GM12878 (cell line): ENCODE data around the gene GALK1. TPM values are rescaled to one million over a fixed set of nuclear protein-coding genes. Genes with fewer than 3 reads are reported as not detected.

ENCODE experiments used
- ATAC-seq: fragments of 200-7000 bp; cut with Tn5 transposase; 3 replicates; pipeline ENCODE4 v1.9.1; 2020; ENCODE audit warnings: mild to moderate bottlenecking, moderate library complexity
- BruUV-seq: library from RNA; stranded (reverse); fragments of 400-500 nt; replicated peaks from 2 replicates; lab custom pipeline; 2021; lab: Mats Ljungman, UMichigan
- CTCF ChIA-PET: fragments of 300-600 bp; sonication (Branson Sonifier 250); formaldehyde crosslinking; extraction: SDS; loops from one replicate; lab custom pipeline; 2021; ENCODE audit warnings: inconsistent platforms; lab: Yijun Ruan, JAX
- POLR2A ChIA-PET: fragments of 350-600 bp; formaldehyde crosslinking; extraction: SDS; loops from one replicate; lab custom pipeline; 2021; ENCODE audit warnings: inconsistent platforms; lab: Charles Lee
- RAD21 ChIA-PET: fragments of 300-600 bp; sonication (Branson Sonifier 250); formaldehyde crosslinking; loops from one replicate; lab custom pipeline; 2023; ENCODE audit warnings: antibody characterized with exemption; ENCODE audit not compliant: unreplicated experiment; lab: Charles Lee
- SMC1A ChIA-PET: fragments of 300-600 bp; sonication (Branson Sonifier 250); formaldehyde crosslinking; loops from one replicate; lab custom pipeline; 2023; ENCODE audit not compliant: unreplicated experiment, uncharacterized antibody; lab: Charles Lee
- DNase-seq: peaks from one replicate; pipeline ENCODE4 v3.0.0-alpha.2; 2011; ENCODE audit warnings: low read depth, low spot score
- FAIRE-seq: peaks from 3 replicates; lab custom pipeline; 2011; peaks lifted over from hg19 to GRCh38; lab: Jason Lieb, UNC
- H2AFZ ChIP-seq: 2 replicates; pipeline ENCODE4 v1.6.0; 2011; ENCODE audit warnings: low read depth, low read length, control low read depth; ENCODE audit not compliant: control insufficient read depth
- H3K27ac ChIP-seq: 2 replicates; pipeline ENCODE4 v1.5.1; 2011; ENCODE audit warnings: control low read depth; ENCODE audit not compliant: control insufficient read depth, insufficient read depth
- H3K27me3 ChIP-seq, 2 experiments: replicated peaks in 1 of 2; 2 replicates each; pipeline versions ENCODE4 v1.6.0 to v1.6.1; 2011; ENCODE audit warnings: low read length in 1 of 2; ENCODE audit not compliant: control insufficient read depth in 2 of 2, insufficient read depth in 2 of 2
- H3K36me3 ChIP-seq, 2 experiments: 2 replicates each; pipeline ENCODE4 v1.5.1; 2011; ENCODE audit warnings: low read length in 1 of 2; ENCODE audit not compliant: control insufficient read depth in 2 of 2, insufficient read depth in 2 of 2
- H3K4me1 ChIP-seq: 2 replicates; pipeline ENCODE4 v1.6.1; 2011; ENCODE audit warnings: mild to moderate bottlenecking, low read length, moderate library complexity, mixed read lengths; ENCODE audit not compliant: control insufficient read depth, insufficient read depth
- H3K4me2 ChIP-seq: 2 replicates; pipeline ENCODE4 v1.6.0; 2011; ENCODE audit warnings: control low read depth; ENCODE audit not compliant: control insufficient read depth, insufficient read depth
- H3K4me3 ChIP-seq: fragments of 200-600 bp; sonication (generic); 2 replicates; pipeline ENCODE4 v1.5.1; 2016
- H3K79me2 ChIP-seq: 2 replicates; pipeline ENCODE4 v1.6.0; 2011; ENCODE audit warnings: low read length; ENCODE audit not compliant: control insufficient read depth, insufficient read depth
- H3K9ac ChIP-seq: 2 replicates; pipeline ENCODE4 v1.8.0; 2011; ENCODE audit warnings: low read length, control low read depth, mixed read lengths; ENCODE audit not compliant: control insufficient read depth, insufficient read depth
- H3K9me3 ChIP-seq: replicated peaks from 3 replicates; pipeline ENCODE4 v1.5.1; 2011; ENCODE audit warnings: mild to moderate bottlenecking, low read length; ENCODE audit not compliant: control insufficient read depth, insufficient read depth
- H4K20me1 ChIP-seq: 2 replicates; pipeline ENCODE4 v1.6.0; 2011; ENCODE audit not compliant: control insufficient read depth, insufficient read depth
- ATF3 ChIP-seq: IDR thresholded peaks from 2 replicates; pipeline ENCODE4 v1.6.1; 2011; ENCODE audit warnings: low read depth, mild to moderate bottlenecking, low read length, moderate library complexity, borderline replicate concordance; ENCODE audit errors: extremely low read depth
- ELK1 ChIP-seq: IDR thresholded peaks from 2 replicates; pipeline ENCODE4 v1.6.1; 2012; ENCODE audit warnings: low read depth, low read length, improper control_type of control experiment
- HSF1 ChIP-seq: fragments of 150-350 bp; IDR thresholded peaks from 2 replicates; pipeline ENCODE4 v1.6.1; 2014; ENCODE audit warnings: mild to moderate bottlenecking, low read depth, low read length
- IKZF2 ChIP-seq, 2 experiments: fragments of 450-650 bp; IDR thresholded peaks; 2 replicates each; pipeline ENCODE4 v1.6.1; 2017; ENCODE audit warnings: mild to moderate bottlenecking in 2 of 2, moderate library complexity in 2 of 2
- IRF5 ChIP-seq: fragments of 450-650 bp; IDR thresholded peaks from 2 replicates; pipeline ENCODE4 v1.6.1; 2017; ENCODE audit warnings: borderline replicate concordance
- MEF2B ChIP-seq: fragments of 450-650 bp; IDR thresholded peaks from 2 replicates; pipeline ENCODE4 v1.6.1; 2018; ENCODE audit warnings: mild to moderate bottlenecking, moderate library complexity; ENCODE audit not compliant: partially characterized antibody, poor library complexity, severe bottlenecking
- NFYA ChIP-seq: IDR thresholded peaks from 2 replicates; pipeline ENCODE4 v1.6.1; 2011; ENCODE audit warnings: low read depth, mild to moderate bottlenecking, low read length, improper control_type of control experiment, borderline replicate concordance
- NR2C1 ChIP-seq: fragments of 450-650 bp; IDR thresholded peaks from 2 replicates; pipeline ENCODE4 v1.6.1; 2017; ENCODE audit warnings: antibody characterized with exemption, mild to moderate bottlenecking, moderate library complexity
- NR2C2 ChIP-seq: IDR thresholded peaks from 2 replicates; pipeline ENCODE4 v1.6.1; 2011; ENCODE audit warnings: borderline replicate concordance, low read depth; ENCODE audit not compliant: control insufficient read depth, insufficient read length
- PML ChIP-seq: IDR thresholded peaks from 2 replicates; pipeline ENCODE4 v1.6.1; 2012; ENCODE audit warnings: low read length, inconsistent platforms
- POU2F2 ChIP-seq: IDR thresholded peaks from 3 replicates; pipeline ENCODE4 v1.6.1; 2011; ENCODE audit warnings: low read depth, mild to moderate bottlenecking, low read length, borderline replicate concordance
- RAD51 ChIP-seq: fragments of 450-650 bp; IDR thresholded peaks from 2 replicates; pipeline ENCODE4 v1.6.1; 2016; ENCODE audit warnings: moderate library complexity, mild to moderate bottlenecking, inconsistent platforms
- ZBTB40 ChIP-seq: fragments of 450-650 bp; IDR thresholded peaks from 2 replicates; pipeline ENCODE4 v1.6.1; 2016; ENCODE audit warnings: mild to moderate bottlenecking, moderate library complexity, borderline replicate concordance
- ZZZ3 ChIP-seq: IDR thresholded peaks from 2 replicates; pipeline ENCODE4 v1.6.1; 2011; ENCODE audit warnings: low read depth; ENCODE audit not compliant: control insufficient read depth, insufficient read length
- WGBS: methylation state at CpG from one replicate; pipeline ENCODE4 v1.1.6; 2016; ENCODE audit warnings: low lambda C conversion rate; ENCODE audit not compliant: insufficient replicate concordance, insufficient coverage; ENCODE audit errors: missing lambda C conversion rate; 5-methylcytosine and 5-hydroxymethylcytosine counted together
- in situ Hi-C: fragments of 300-500 bp; cut with MboI; formaldehyde crosslinking; loops from 9 replicates; pipeline ENCODE4 v1.14.3; 2018; ENCODE audit warnings: mixed read lengths
- intact Hi-C: fragments of 100-400 bp; cut with micrococcal nuclease; formaldehyde crosslinking; loops from one replicate; pipeline ENCODE4 v1.14.2; 2022; ENCODE audit not compliant: unreplicated experiment
- polyA plus RNA-seq, 11 experiments: library from polyadenylated mRNA; depleted of rRNA in 4 of 11; unstranded in 6 of 11; stranded (reverse) in 5 of 11; fragments of >200 nt; fragmentation: Nextera tagmentation in 4 of 11; fragmentation: Illumina TruSeq in 1 of 11; extraction: Ambion mirVana in 4 of 11; extraction: Trizol in 1 of 11; gene quantifications; 1 replicate in 1 of 11; 2 replicates in 10 of 11; pipeline versions ENCODE4 v1.2.1 to v1.2.3, GENCODE V29; 2011 to 2016; ENCODE audit warnings: inconsistent platforms in 2 of 11, missing spikeins in 2 of 11, low read depth in 1 of 11
- total RNA-seq, 4 experiments: library from RNA; depleted of rRNA in 3 of 4; stranded (reverse); fragments of >200 nt in 3 of 4; fragmentation: Illumina TruSeq in 1 of 4; extraction: Trizol in 1 of 4; gene quantifications; 2 replicates each; pipeline versions ENCODE4 v1.2.1 to v1.2.3, GENCODE V29; 2013 to 2021

GALK1 gene
- total and polyA plus RNA-seq, 10 of the 15 experiments (the other 5 are each of a cell fraction or from before 2014, with no cell fraction given) = 0.21 to 43.8 (median 21.4) TPM

GRCh38 chr17:75740631-75741077 lies 24.3 kb downstream of the GALK1 start:
- H3K27me3 ChIP-seq = no peaks in the 10 kb centered on the region
- BruUV-seq = no TSS peak
- in situ Hi-C loops (loop anchor here (5.0 to 10.0 kb wide), 2 partner anchors 106 to 313 kb away; partner anchors contain the start of gene SMIM5), intact Hi-C loops (no loop called here)
- no peaks in the 10 kb centered on the region for H3K79me2 ChIP-seq
- H3K4me2 ChIP-seq = no peak overlapping the region
- ChIA-PET POLR2A (no interaction called here), CTCF (interaction anchor here (1.1 kb wide), 1 partner anchor 9 kb away, joined by 3 read pairs; no protein-coding TSS in a partner anchor), SMC1A (no interaction called here), RAD21 (no interaction called here)
- TF ChIP-seq ZBTB40 (no peak), NR2C1 (no peak), HSF1 (no peak), ELK1 (no peak), PML (no peak), NFYA (no peak), IRF5 (no peak), POU2F2 (no peak), NR2C2 (no peak), MEF2B (no peak), ZZZ3 (no peak), ATF3 (no peak), IKZF2 (IDR thresholded peaks at IDR 0.05) (no peak), RAD51 (no peak)
- no peaks in the 10 kb centered on the region for H3K9me3 ChIP-seq
- H4K20me1 ChIP-seq = no peaks in the 10 kb centered on the region
- FAIRE-seq (no peak), DNase-seq (no peak), ATAC-seq (no peak)
- H2AFZ ChIP-seq = no peak overlapping the region
- no peak overlapping the region for H3K4me3 ChIP-seq
- H3K9ac ChIP-seq = no peak overlapping the region
- no peaks in the 10 kb centered on the region for H3K36me3 ChIP-seq
- no peak overlapping the region for H3K27ac ChIP-seq
- H3K4me1 ChIP-seq = peaks cover 4% of the 10 kb centered on the region
- WGBS = 21% methylated on average over 17 of the region's 17 CpGs
